DOHH2 (cell line): Measurements from ENCODE around the gene AP3D1.

Source experiments
- H3F3A ChIP-seq: fragments of 200-600 bp; sonication (generic), shearing (Covaris generic); 2 replicates; pipeline ENCODE4 v1.6.0; 2016; ENCODE audit warnings: antibody characterized with exemption, mild to moderate bottlenecking; ENCODE audit not compliant: control insufficient read depth, insufficient read depth
- H3K27ac ChIP-seq: fragments of 200-600 bp; sonication (generic); 2 replicates; pipeline ENCODE4 v1.5.1; 2014; ENCODE audit warnings: low read depth, mild to moderate bottlenecking, low read length, moderate library complexity
- H3K27me3 ChIP-seq: fragments of 200-600 bp; sonication (generic); 2 replicates; pipeline ENCODE4 v1.6.1; 2014; ENCODE audit warnings: mild to moderate bottlenecking, low read length, mixed read lengths; ENCODE audit not compliant: control insufficient read depth
- H3K36me3 ChIP-seq: fragments of 200-600 bp; sonication (generic); 2 replicates; pipeline ENCODE4 v1.6.1; 2014; ENCODE audit warnings: mild to moderate bottlenecking, low read length, moderate library complexity, mixed read lengths; ENCODE audit not compliant: control insufficient read depth
- H3K4me1 ChIP-seq: fragments of 200-600 bp; sonication (generic); 2 replicates; pipeline ENCODE4 v1.6.1; 2014; ENCODE audit warnings: mild to moderate bottlenecking, low read length, mixed read lengths; ENCODE audit not compliant: control insufficient read depth
- H3K4me2 ChIP-seq: fragments of 200-600 bp; sonication (generic); 2 replicates; pipeline ENCODE4 v1.6.0; 2014; ENCODE audit warnings: mild to moderate bottlenecking, low read length, moderate library complexity
- H3K4me3 ChIP-seq: fragments of 200-600 bp; sonication (generic); 2 replicates; pipeline ENCODE4 v1.5.1; 2014; ENCODE audit warnings: mild to moderate bottlenecking, low read length, mixed read lengths
- H3K79me2 ChIP-seq: fragments of 200-600 bp; sonication (generic); 2 replicates; pipeline ENCODE4 v1.6.1; 2014; ENCODE audit warnings: mild to moderate bottlenecking, low read length, mixed read lengths; ENCODE audit not compliant: control insufficient read depth
- H3K9me2 ChIP-seq: fragments of 200-600 bp; sonication (generic); replicated peaks from 2 replicates; pipeline ENCODE4 v1.6.1; 2014; ENCODE audit warnings: mild to moderate bottlenecking, low read length, mixed read lengths; ENCODE audit not compliant: control insufficient read depth
- H3K9me3 ChIP-seq: fragments of 200-600 bp; sonication (generic); 2 replicates; pipeline ENCODE4 v1.6.1; 2014; ENCODE audit warnings: antibody characterized with exemption, low read length, mixed read lengths; ENCODE audit not compliant: control insufficient read depth, insufficient read depth
- H4K20me1 ChIP-seq: fragments of 200-600 bp; sonication (generic); 2 replicates; pipeline ENCODE4 v1.6.0; 2014; ENCODE audit warnings: low read depth, mild to moderate bottlenecking, antibody characterized with exemption, low read length, moderate library complexity; ENCODE audit not compliant: control insufficient read depth, insufficient read depth
- CTCF ChIP-seq: fragments of 200-600 bp; sonication (generic); IDR thresholded peaks from one replicate; pipeline ENCODE4 v1.5.1; 2014; ENCODE audit warnings: antibody characterized with exemption, mild to moderate bottlenecking, low read depth, low read length; ENCODE audit not compliant: poor library complexity, severe bottlenecking
- EZH2phosphoT487 ChIP-seq: fragments of 200-600 bp; sonication (generic); IDR thresholded peaks from 2 replicates; pipeline ENCODE4 v1.6.1; 2017; ENCODE audit warnings: borderline replicate concordance, mild to moderate bottlenecking, antibody characterized with exemption, low read length, moderate library complexity, mixed read lengths

Gene AP3D1

DNA sequence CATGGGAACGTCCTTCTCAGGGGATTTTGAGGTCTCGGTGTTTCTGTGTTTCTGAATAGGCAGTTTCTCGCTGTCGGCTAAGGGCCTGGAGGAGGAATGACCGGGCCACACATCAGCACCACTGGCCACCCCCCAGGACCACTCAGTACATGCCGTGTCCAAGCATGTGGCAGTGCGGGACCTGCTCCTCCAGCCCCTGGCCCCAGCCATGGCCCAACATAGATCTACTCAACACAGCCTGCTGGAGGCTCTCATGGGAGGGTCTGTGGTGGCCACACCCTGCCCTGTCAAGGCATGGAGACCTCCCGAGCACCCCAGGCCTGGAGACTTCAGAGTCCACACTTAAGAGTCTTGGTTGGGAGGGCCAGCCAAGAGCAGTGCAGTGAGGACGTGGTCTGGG is 37.1 kb downstream of the AP3D1 start:
- no peak overlapping the region for H3K4me2 ChIP-seq
- H3K79me2 ChIP-seq, result no peaks in the 10 kb centered on the region
- no peaks in the 10 kb centered on the region for H3K9me3 ChIP-seq
- no peaks in the 10 kb centered on the region for H3K4me1 ChIP-seq
- no peaks in the 10 kb centered on the region for H3K27me3 ChIP-seq
- no peak overlapping the region for H3K4me3 ChIP-seq
- H3K9me2 ChIP-seq, result no peaks in the 10 kb centered on the region
- H3K27ac ChIP-seq, result no peak overlapping the region
- TF ChIP-seq EZH2phosphoT487, result no peak
- no peak for TF ChIP-seq CTCF
- H3F3A ChIP-seq, result no peaks in the 10 kb centered on the region
- no peaks in the 10 kb centered on the region for H4K20me1 ChIP-seq
- H3K36me3 ChIP-seq, result peaks cover 87% of the 10 kb centered on the region

DNA sequence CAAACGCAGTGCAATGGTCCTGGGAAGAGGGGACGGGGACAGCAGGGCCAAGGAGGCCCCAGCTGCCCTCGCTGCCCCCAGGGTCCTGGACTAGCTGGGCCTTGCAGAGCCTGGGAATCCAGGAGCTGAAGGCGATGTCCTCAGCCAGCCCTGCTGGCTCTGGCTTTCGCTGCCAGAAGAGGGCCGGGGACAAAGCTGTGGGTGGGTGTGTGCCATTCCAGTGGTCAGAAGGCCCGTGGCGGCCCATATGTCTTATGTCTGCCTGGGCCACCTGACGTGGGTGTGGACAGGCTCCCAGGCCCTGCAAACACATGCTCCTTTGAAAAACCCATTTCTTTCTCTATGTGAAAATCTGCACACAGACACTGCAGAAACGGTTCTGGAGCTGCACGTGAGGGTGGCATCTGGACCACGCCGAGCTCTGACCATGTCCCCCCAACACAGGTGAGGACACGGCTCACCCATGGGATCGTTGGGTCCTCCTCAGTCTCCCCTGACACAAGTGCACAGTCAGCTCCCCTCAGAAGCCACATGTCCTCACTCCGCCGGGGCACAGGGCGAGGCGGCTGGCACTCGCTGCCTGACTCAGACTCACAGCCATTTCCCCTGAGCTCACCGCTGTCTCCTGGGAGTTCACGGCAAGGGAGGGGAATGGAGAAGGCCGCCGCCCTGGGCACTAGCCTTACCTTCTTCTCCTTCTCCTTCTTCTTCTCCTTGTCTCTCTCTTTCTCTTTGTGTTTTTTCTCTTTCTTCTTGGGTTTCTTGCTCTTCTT is 37.7 kb downstream of the AP3D1 start:
- no peaks in the 10 kb centered on the region for H3K9me3 ChIP-seq
- no peaks in the 10 kb centered on the region for H4K20me1 ChIP-seq
- no peaks in the 10 kb centered on the region for H3K79me2 ChIP-seq
- H3K4me2 ChIP-seq, result no peak overlapping the region
- H3K4me3 ChIP-seq, result no peak overlapping the region
- peaks cover 88% of the 10 kb centered on the region for H3K36me3 ChIP-seq
- H3F3A ChIP-seq, result no peaks in the 10 kb centered on the region
- no peak overlapping the region for H3K27ac ChIP-seq
- no peaks in the 10 kb centered on the region for H3K4me1 ChIP-seq
- no peaks in the 10 kb centered on the region for H3K9me2 ChIP-seq
- TF ChIP-seq EZH2phosphoT487, result no peak
- TF ChIP-seq CTCF, result no peak
- H3K27me3 ChIP-seq, result no peaks in the 10 kb centered on the region

- no peaks in the 10 kb centered on the region for H3K79me2 ChIP-seq
- H3F3A ChIP-seq, result no peaks in the 10 kb centered on the region
- no peak overlapping the region for H3K4me3 ChIP-seq
- no peaks in the 10 kb centered on the region for H3K9me2 ChIP-seq
- H3K9me3 ChIP-seq, result no peaks in the 10 kb centered on the region
- peaks cover 89% of the 10 kb centered on the region for H3K36me3 ChIP-seq
- H3K4me2 ChIP-seq, result no peak overlapping the region
- H3K27ac ChIP-seq, result no peak overlapping the region
- no peak for TF ChIP-seq CTCF
- TF ChIP-seq EZH2phosphoT487, result no peak
- no peaks in the 10 kb centered on the region for H4K20me1 ChIP-seq
- no peaks in the 10 kb centered on the region for H3K4me1 ChIP-seq
- H3K27me3 ChIP-seq, result no peaks in the 10 kb centered on the region
These were observed 38.6 kb downstream of the AP3D1 start for GRCh38 chr19:2112516-2113320.
